NB4 (cell line): ENCODE measurements around the gene CHAC1.

Experiments
- DNase-seq: peaks from one replicate; pipeline ENCODE4 v3.0.0; 2010; ENCODE audit warnings: low read depth
- H3K4me3 ChIP-seq: one replicate; pipeline ENCODE4 v1.5.1; 2011; ENCODE audit warnings: mild to moderate bottlenecking, low read depth, low read length, moderate library complexity
- CTCF ChIP-seq: IDR thresholded peaks from one replicate; pipeline ENCODE4 v1.5.1; 2012; ENCODE audit warnings: low read depth, low read length
- MAX ChIP-seq: IDR thresholded peaks from 2 replicates; pipeline ENCODE4 v1.6.1; 2011; ENCODE audit warnings: low read depth, low read length
- MYC ChIP-seq: IDR thresholded peaks from 2 replicates; pipeline ENCODE4 v1.6.1; 2011; ENCODE audit warnings: low read depth, low read length
- POLR2A ChIP-seq: IDR thresholded peaks from 2 replicates; pipeline ENCODE4 v1.6.1; 2011; ENCODE audit warnings: mild to moderate bottlenecking; ENCODE audit not compliant: insufficient read length; ENCODE audit errors: extremely low read depth

Gene CHAC1, protein sequence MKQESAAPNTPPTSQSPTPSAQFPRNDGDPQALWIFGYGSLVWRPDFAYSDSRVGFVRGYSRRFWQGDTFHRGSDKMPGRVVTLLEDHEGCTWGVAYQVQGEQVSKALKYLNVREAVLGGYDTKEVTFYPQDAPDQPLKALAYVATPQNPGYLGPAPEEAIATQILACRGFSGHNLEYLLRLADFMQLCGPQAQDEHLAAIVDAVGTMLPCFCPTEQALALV

GRCh38 chr15:40952901-40953712 is at the start of gene CHAC1:
Gene CHAC1 (plus strand): TSS chr15:40953471. CDS start chr15:40953584, 113 bp downstream.
- TF ChIP-seq MYC (no peak), CTCF (no peak), MAX (no peak), POLR2A (no peak)
- DNase-seq: peak; percentile 85
- H3K4me3 ChIP-seq: no peak within 1 kb of the TSS

DNA sequence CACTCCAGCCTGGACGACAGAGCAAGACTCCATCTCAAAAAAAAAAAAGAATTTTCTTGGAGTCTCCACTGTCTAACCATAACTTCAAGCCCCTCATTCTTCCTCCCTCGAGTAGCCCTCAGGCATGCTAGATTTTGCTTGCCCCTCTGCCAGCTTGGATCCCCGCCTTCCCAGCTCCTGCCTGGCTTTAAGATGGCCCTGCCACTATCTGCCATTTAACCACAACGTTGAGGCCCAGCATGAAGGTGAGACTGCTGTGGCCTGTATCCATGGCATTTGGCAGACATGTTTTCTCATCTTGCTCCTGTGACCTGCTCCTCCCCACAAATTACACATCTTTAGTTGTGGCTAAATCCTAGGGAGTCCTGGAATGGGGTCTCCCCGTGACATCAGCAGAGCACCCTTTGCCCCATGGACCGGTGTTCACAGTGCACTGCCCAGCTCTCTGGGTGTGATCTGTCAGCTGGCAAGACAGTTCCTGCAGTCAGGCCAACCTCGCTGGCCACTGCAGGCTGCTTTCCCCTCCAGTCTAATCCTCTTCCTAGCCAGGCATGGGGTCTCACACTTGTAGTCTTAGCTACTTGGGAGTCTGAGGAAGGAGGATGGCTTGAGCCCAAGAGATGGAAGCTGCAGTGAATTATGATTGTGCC is 48.6 kb upstream of the CHAC1 start:
- DNase-seq: no peak
- no peak overlapping the region for H3K4me3 ChIP-seq
- no peak for TF ChIP-seq CTCF
- TF ChIP-seq POLR2A: no peak
- TF ChIP-seq MAX: no peak
- TF ChIP-seq MYC: no peak

GRCh38 chr15:40906091-40906990 is 46.9 kb upstream of the CHAC1 start:
- H3K4me3 ChIP-seq: no peak overlapping the region

GRCh38 chr15:40906991-40907802 is 46.1 kb upstream of the CHAC1 start:
- H3K4me3 ChIP-seq: no peak overlapping the region
- no peak for DNase-seq
- TF ChIP-seq MAX: no peak
- no peak for TF ChIP-seq CTCF
- no peak for TF ChIP-seq POLR2A
- TF ChIP-seq MYC: no peak

More at GRCh38 chr15:40906091-40906990, 46.9 kb upstream of the CHAC1 start:
- TF ChIP-seq CTCF (peak; percentile 76), POLR2A (no peak), MAX (peak; percentile 39; the same call in 1 of the 2 replicates), MYC (0 out of 2 replicates have a peak, but pooled peaks have one; percentile 25)
- DNase-seq: peak; percentile 85
